Measurements from ENCODE around the gene PAX4.

GRCh38 chr7:127580612-127581011 lies 37.3 kb downstream of the PAX4 start:
- TF ChIP-seq CTCF (IDR thresholded peaks at IDR 0.05 in 2 of 3, conservative IDR thresholded peaks at IDR 0.05 in 1 of 3; ENCODE audit: borderline replicate concordance in 1 of 3, insufficient read depth in 1 of 3, low read depth in 2 of 3, low read length in 2 of 3) = no peak
- TF ChIP-seq TCF7L2 (IDR thresholded peaks at IDR 0.05; ENCODE audit: borderline replicate concordance, extremely low read depth, insufficient read depth, insufficient read length) = no peak
- no peak for TF ChIP-seq CBX3 (IDR thresholded peaks at IDR 0.05; ENCODE audit: low read depth)
- TF ChIP-seq, protein P1, sequence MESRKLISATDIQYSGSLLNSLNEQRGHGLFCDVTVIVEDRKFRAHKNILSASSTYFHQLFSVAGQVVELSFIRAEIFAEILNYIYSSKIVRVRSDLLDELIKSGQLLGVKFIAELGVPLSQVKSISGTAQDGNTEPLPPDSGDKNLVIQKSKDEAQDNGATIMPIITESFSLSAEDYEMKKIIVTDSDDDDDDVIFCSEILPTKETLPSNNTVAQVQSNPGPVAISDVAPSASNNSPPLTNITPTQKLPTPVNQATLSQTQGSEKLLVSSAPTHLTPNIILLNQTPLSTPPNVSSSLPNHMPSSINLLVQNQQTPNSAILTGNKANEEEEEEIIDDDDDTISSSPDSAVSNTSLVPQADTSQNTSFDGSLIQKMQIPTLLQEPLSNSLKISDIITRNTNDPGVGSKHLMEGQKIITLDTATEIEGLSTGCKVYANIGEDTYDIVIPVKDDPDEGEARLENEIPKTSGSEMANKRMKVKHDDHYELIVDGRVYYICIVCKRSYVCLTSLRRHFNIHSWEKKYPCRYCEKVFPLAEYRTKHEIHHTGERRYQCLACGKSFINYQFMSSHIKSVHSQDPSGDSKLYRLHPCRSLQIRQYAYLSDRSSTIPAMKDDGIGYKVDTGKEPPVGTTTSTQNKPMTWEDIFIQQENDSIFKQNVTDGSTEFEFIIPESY (IDR thresholded peaks at IDR 0.05; ENCODE audit: extremely low read depth, insufficient replicate concordance, low read length) = no peak
- TF ChIP-seq, protein P2, sequence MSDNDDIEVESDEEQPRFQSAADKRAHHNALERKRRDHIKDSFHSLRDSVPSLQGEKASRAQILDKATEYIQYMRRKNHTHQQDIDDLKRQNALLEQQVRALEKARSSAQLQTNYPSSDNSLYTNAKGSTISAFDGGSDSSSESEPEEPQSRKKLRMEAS (IDR thresholded peaks at IDR 0.05) = no peak
- TF ChIP-seq POLR2A (IDR thresholded peaks at IDR 0.05; ENCODE audit: borderline replicate concordance, extremely low read depth, insufficient read depth, insufficient read length) = no peak
- no peak for TF ChIP-seq CEBPB (IDR thresholded peaks at IDR 0.05; ENCODE audit: low read depth)
- no peak for TF ChIP-seq ZNF274 (IDR thresholded peaks at IDR 0.05; ENCODE audit: low read depth, low read length)
- no peak for TF ChIP-seq FOSL1 (IDR thresholded peaks at IDR 0.05; ENCODE audit: low read depth)
- TF ChIP-seq, protein P3, sequence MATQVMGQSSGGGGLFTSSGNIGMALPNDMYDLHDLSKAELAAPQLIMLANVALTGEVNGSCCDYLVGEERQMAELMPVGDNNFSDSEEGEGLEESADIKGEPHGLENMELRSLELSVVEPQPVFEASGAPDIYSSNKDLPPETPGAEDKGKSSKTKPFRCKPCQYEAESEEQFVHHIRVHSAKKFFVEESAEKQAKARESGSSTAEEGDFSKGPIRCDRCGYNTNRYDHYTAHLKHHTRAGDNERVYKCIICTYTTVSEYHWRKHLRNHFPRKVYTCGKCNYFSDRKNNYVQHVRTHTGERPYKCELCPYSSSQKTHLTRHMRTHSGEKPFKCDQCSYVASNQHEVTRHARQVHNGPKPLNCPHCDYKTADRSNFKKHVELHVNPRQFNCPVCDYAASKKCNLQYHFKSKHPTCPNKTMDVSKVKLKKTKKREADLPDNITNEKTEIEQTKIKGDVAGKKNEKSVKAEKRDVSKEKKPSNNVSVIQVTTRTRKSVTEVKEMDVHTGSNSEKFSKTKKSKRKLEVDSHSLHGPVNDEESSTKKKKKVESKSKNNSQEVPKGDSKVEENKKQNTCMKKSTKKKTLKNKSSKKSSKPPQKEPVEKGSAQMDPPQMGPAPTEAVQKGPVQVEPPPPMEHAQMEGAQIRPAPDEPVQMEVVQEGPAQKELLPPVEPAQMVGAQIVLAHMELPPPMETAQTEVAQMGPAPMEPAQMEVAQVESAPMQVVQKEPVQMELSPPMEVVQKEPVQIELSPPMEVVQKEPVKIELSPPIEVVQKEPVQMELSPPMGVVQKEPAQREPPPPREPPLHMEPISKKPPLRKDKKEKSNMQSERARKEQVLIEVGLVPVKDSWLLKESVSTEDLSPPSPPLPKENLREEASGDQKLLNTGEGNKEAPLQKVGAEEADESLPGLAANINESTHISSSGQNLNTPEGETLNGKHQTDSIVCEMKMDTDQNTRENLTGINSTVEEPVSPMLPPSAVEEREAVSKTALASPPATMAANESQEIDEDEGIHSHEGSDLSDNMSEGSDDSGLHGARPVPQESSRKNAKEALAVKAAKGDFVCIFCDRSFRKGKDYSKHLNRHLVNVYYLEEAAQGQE (IDR thresholded peaks at IDR 0.05; ENCODE audit: low read depth) = no peak

Measured in HCT116 (cell line).